Measurements from ENCODE around the gene RBKS. TPM values are rescaled to one million over a fixed set of nuclear protein-coding genes. Genes with fewer than 3 reads are reported as not detected.

The RBKS gene
- total RNA-seq, 4 donors from 2014 or later: 2.1 to 12.3 (median 4.8) TPM

- DNase-seq (ENCODE audit: low spot score) (no peak), ATAC-seq (ENCODE audit: low FRiP score) (no peak)
- TF ChIP-seq CTCF (IDR thresholded peaks at IDR 0.05): no peak
Measured at GRCh38 chr2:27907547-27907946, 17.4 kb upstream of the RBKS start.

GRCh38 chr2:27906074-27906473 is 15.9 kb upstream of the RBKS start:
- no peak for ATAC-seq (ENCODE audit: low FRiP score)
- no peak for TF ChIP-seq CTCF (IDR thresholded peaks at IDR 0.05)
- DNase-seq (ENCODE audit: low spot score): no peak

GRCh38 chr2:27904405-27904665 is 14.1 kb upstream of the RBKS start:
- DNase-seq (ENCODE audit: low spot score) (no peak), ATAC-seq (ENCODE audit: low FRiP score) (no peak)
- no peak for TF ChIP-seq CTCF (IDR thresholded peaks at IDR 0.05)

- TF ChIP-seq CTCF (IDR thresholded peaks at IDR 0.05): no peak
- peak; percentile 39 for ATAC-seq (ENCODE audit: low FRiP score)
- DNase-seq (ENCODE audit: low spot score): no peak
Measured at GRCh38 chr2:27903649-27904404, 13.6 kb upstream of the RBKS start.

- DNase-seq (ENCODE audit: low spot score) (no peak), ATAC-seq (ENCODE audit: low FRiP score) (no peak)
- TF ChIP-seq CTCF (IDR thresholded peaks at IDR 0.05): no peak
Measured at GRCh38 chr2:27903018-27903417, 12.8 kb upstream of the RBKS start.

- ATAC-seq (ENCODE audit: low FRiP score) (no peak), DNase-seq (ENCODE audit: low spot score) (no peak)
- no peak for TF ChIP-seq CTCF (IDR thresholded peaks at IDR 0.05)
Measured at GRCh38 chr2:27902098-27902497, 11.9 kb upstream of the RBKS start.

- no peak for ATAC-seq (ENCODE audit: low FRiP score)
- DNase-seq (ENCODE audit: low spot score): no peak
- no peak for TF ChIP-seq CTCF (IDR thresholded peaks at IDR 0.05)
Measured at GRCh38 chr2:27901234-27901633, 11.0 kb upstream of the RBKS start.

All from omental fat pad (tissue), 4 donors.